ENCODE results near the gene NHS.

Gene NHS

GRCh38 chrX:17740137-17741122 is 365.4 kb downstream of the NHS start:
- DNase-seq = no peak

GRCh38 chrX:17741123-17741511 is 366.1 kb downstream of the NHS start:
- DNase-seq = no peak

- no peak for DNase-seq
These were observed 368.9 kb downstream of the NHS start for GRCh38 chrX:17743913-17744312.

- DNase-seq = no peak
These were observed 370.0 kb downstream of the NHS start for GRCh38 chrX:17744896-17745523.

GRCh38 chrX:17747692-17748091 is 372.7 kb downstream of the NHS start:
- DNase-seq = no peak

- no peak for DNase-seq
These were observed 373.7 kb downstream of the NHS start for GRCh38 chrX:17748684-17749083.

- DNase-seq = no peak
These were observed 375.4 kb downstream of the NHS start for GRCh38 chrX:17750436-17750835.

- no peak for DNase-seq
These were observed 383.4 kb downstream of the NHS start for GRCh38 chrX:17758382-17758781.

GRCh38 chrX:17759990-17760389 is 385.0 kb downstream of the NHS start:
- no peak for DNase-seq

GRCh38 chrX:17767734-17768133 is 392.7 kb downstream of the NHS start:
- DNase-seq = no peak

- DNase-seq = no peak
These were observed 394.0 kb downstream of the NHS start for GRCh38 chrX:17768997-17769396.

GRCh38 chrX:17769701-17770269 is 394.8 kb downstream of the NHS start:
- no peak for DNase-seq

GRCh38 chrX:17773221-17773876 is 398.3 kb downstream of the NHS start:
- DNase-seq = no peak

GRCh38 chrX:17774053-17774452 is 399.1 kb downstream of the NHS start:
- no peak for DNase-seq

GRCh38 chrX:17778997-17779396 is 404.0 kb downstream of the NHS start:
- no peak for DNase-seq

GRCh38 chrX:17779434-17779833 is 404.4 kb downstream of the NHS start:
- no peak for DNase-seq

All from NCI-H510A (cell line).